A172 (cell line): ENCODE data around the gene TLCD3B. TPM values are rescaled to one million over a fixed set of nuclear protein-coding genes. Genes with fewer than 3 reads are reported as not detected.
"Not testable (repeated sequence)": the region's sequence is repeated elsewhere in the genome, so short reads cannot be mapped to it uniquely, and the experiment has no call there.

Experiments used
- DNase-seq: peaks from one replicate; pipeline ENCODE4 v3.0.0-alpha.2; 2015; ENCODE audit warnings: low spot score
- total RNA-seq: library from RNA; depleted of rRNA; stranded (reverse); fragments of >200 nt; shearing (Covaris generic); gene quantifications from 2 replicates; pipeline ENCODE4 v1.2.3, GENCODE V29; 2014

TLCD3B gene
- total RNA-seq, 1 experiment from 2014 or later = 1.1 TPM

DNA sequence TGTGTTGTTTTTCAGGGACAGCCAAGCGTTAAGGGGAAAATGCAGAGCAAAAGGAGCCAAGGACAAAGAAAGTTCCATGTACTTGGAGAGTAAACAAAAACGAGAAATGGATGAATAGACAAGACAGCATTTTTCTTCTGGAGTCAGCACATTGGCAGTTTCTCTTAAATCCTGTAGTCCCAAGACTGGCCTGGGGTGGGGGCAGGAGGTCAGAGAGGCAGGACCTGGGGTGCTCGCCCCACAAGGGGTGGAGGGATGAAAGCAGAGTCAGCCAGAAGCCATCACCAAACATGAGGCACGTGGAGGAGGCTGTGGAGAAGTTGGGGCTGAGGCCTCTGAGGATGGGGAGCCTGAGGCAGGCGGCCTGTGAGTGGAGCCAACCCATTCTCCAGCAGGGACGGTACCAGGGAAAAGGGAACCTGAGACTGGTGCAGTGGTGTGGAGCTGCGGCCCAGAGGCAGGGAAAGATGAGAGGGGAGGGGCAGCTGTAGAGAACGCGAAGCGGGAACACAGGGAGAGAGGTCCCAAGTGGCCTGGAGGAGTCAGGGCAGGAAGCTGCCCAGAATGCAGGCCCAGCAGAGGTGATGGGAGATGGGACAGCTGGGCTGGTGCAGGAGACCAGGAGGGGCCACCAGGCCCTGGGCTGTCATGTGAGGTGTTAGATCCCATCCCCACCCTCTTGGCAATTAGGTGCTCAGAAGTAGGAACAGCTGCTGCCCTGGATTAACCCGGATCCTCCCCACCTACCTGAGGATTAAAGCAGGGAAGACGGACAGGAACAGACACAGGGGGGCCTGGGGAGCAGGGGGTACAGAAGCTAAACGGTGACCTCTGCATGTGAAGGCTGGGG lies 3.3 kb downstream of the TLCD3B start:
- no peak for DNase-seq

DNA sequence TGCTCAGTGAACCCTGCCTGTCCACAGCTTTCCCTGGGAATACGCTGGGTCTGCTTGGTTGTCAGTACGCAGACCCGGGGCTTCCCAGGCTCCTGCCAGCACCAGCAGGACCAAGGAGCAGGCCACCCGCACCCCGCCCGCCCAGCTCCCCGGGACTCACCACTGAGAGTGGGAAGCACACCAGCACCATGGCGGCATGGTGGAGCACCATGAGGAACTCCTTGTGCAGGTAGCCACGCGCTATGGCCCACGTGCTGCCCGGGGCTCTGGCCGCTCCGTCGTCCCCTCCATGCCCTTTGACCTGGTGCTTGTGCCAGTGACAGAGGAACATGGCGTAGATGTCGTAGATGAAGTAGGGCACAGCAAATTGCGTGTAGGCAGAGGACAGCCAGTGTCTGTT lies 4.6 kb downstream of the TLCD3B start:
- DNase-seq = no peak

DNA sequence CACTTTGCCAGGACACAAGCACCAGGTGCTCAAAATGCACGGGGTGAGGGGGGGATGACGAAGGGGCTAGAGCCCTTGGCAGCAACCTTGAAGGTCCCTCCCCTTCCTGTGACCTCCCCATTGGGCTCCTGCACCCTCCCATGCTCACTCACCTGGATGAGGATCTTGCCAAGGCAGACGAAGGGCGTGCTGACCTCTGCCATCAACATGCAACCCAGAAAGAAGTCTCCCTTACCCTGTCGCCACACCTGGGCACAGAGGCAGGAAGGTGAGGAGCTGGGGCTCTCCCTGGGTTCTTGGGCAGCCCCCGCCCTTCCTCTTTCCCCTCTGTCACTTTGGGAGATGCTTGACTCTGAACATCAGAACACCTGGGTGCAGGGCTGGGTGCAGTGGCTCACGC lies 5.5 kb downstream of the TLCD3B start:
- DNase-seq = no peak

DNA sequence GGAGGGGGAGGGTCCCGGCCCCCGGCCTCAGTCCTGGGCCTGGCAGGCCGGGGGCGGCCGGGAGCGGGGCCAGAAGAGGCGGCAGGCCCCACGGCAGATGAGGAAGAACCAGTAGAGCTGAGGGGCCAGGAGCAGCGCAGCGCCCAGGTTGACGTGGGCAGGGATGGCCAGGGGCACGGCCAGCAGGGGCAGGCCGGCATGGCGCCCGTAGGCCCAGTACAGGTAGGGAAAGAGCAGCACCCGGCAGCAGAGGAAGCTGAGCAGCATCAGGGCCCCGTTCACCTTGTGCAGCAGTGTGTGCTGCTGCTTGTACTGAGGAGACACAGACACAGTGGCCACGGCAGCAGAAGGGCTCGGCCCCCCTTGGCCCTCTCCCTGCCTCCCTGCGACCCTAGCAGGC lies 5.9 kb downstream of the TLCD3B start:
- DNase-seq = no peak

DNA sequence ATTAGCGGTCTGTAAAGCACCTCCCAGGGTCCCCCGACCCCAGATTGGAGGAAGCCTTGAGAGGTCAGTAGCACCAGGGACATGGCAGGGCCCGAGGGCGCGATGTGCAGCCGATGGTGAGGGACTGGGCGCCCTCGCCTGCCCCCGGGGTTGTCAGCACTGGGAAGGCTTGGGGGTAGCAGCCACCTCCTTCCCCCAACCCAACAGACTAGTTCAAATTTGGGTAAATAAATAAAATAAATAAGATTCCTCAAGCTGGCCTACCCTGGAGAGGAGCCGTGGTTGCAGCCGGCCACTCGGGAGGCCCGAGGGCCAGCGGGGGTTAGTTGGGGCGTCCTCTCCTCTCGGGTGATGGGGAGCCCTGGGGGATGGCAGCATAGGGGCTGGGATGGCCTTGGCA lies 6.6 kb downstream of the TLCD3B start:
- DNase-seq = no peak

DNA sequence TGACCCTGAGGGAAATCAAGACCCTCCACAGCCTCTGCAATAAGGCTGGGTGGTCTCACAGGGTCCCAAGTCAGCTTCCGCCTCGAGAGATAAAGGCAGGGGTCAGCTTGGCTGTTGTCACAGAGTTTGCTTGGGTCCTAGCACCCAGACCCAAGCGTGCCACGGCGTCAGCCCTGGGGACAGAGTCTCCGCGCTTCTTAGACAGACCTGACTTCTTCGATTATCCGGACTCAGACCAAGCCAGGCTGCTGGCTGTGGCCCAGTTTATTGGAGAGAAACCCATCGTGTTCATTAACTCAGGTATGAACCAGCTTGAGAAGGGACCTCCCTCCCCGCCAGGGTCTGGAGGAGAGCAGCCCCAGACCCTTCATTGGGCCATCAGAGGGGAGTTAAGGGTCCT lies 7.5 kb downstream of the TLCD3B start:
- no peak for DNase-seq

DNA sequence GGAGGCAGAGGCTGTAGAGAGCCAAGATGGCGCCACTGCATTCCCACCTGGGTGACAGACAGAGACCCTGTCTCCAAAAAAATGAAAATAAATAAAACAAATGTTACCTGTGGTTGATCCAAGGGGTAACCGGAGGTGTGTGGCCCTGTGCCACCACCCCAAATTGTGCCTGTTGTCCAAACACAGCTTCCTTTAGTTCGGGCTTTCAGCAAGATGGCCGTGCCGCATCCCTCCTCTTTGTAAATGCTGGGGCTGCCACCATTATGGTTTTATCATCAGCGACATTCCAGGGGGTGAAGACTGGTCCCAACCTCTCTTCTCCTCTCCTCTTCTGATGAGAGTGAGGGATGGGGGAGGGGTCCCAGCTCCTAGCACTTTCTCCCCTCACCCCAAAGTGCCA lies 8.2 kb downstream of the TLCD3B start, which contains the start of gene C16orf92:
C16orf92 (plus strand) TSS at position 312 of the 400 bp plus-strand sequence. CDS start 143 bp downstream, outside the sequence.
- DNase-seq = no peak

DNA sequence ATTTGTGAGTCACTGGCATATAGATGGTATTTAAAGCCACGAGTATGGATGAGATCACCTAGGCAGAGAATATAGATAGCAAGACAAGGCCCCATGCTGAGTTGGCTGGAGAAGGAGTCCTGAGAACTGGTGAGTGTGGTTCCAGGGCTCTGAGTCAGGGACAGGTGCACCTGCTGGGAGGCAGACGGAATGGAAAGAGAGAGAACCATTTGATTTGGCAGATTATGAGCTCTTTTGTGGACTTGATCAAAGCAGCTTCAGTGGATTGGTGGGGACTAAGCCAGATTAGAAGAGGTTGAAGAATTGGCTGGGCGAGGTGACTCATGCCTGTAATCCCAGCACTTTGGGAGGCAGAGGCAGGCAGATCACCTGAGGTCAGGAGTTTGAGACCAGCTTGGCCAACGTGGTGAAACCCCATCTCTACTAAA lies 12.3 kb downstream of the TLCD3B start:
- peak; percentile 64 for DNase-seq

DNA sequence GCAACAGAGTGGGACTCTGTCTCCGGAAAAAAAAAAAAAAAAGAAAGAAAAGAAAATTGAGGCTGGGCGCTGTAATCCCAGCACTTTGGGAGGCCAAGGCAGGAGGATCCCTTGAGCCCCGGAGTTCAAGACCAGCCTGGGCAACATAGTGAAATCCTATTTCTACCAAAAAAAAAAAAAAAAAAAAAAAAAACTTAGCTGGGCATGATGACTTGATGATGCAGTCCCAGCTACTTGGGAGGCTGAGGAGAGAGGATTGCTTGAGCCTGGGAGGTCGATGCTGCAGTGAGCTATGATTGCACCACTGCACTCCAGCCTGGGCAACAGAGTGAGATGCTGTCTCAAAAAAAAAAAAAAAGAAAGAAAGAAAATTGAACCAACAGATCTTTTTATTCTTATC lies 13.1 kb downstream of the TLCD3B start:
- DNase-seq = not testable (repeated sequence)

DNA sequence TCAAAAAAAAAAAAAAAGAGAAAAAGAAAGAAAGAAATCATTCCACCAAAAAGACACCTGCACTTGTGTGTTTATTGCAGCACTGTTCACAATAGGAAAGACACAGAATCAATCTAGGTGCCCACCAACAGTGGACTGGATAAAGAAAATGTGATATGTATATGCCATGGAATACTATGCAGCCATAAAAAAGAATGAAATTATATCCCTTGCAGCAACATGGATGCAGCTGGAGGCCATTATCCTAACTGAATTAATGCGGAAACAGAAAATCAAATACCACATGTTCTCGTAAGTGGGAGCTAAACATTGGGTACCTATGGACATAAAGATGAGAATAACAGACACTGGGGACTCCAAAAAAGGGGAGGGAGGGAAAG lies 13.8 kb downstream of the TLCD3B start:
- no peak for DNase-seq

DNA sequence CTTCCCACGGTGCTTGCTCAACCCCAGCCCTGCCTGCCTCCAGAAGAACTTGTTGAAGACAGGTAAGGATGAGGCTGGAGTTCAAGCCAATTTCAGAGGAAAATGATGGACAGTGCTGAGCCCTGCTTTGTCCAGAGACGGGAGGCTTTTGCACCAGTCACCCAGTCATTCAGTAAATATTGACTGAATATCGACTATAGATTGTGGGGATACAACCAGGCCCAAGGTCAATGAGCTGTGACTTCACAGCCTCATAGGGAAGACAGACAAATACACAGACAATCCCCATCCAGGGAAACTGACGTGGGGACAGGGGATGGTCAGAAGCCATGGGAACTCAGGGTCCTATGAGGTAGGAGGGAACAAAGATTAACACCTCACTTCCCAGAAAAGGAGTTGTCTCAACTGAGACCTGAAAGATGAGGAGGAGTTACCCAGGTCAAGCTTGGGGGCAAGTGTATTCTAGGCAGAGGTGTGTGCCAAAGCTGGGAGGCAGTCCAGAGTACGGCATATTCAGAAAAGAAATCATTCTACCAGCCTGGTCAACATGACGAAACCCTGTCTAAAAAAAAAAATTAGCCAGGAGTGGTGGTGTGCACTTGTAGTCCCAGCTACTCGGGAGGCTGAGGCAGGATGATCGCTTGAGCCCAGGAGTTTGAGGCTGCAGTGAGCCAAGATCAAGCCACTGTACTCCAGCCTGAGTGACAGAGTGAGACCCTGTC lies 14.4 kb downstream of the TLCD3B start:
- DNase-seq = no peak

DNA sequence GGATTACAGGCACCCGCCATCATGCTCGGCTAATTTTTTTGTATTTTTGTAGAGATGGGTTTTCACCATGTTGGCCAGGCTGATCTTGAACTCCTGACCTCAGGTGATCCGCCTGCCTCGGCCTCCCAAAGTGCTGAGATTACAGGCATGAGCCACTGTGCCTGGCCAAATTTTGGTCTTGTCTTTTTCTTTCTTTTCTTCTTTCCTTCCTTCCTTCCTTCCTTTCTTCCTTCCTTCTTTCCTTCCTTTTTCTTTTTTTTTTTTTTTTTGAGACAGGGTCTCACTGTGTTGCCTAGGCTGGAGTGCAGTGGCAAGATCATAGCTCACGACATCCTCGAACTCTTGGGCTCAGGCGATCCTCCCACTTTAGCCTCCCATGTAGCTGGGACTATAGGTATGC lies 15.6 kb downstream of the TLCD3B start:
- not testable (repeated sequence) for DNase-seq

DNA sequence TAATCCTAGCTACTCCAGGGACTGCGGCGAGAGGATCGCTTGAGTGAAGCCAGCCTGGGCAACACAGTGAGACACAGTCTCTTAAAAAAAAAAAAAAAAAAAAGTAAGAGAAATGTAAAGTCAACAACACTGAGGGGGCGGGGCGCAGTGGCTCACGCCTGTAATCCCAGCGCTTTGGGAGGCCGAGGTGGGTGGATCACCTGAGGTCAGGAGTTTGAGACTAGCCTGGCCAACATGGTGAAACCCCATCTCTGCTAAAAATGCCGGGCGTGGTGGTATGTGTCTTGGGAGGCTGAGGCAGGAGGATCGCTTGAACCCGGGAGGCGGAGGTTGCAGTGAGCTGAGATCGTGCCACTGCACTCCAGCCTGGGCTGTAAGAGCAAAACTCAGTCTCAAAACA lies 18.5 kb downstream of the TLCD3B start:
- not testable (repeated sequence) for DNase-seq

DNA sequence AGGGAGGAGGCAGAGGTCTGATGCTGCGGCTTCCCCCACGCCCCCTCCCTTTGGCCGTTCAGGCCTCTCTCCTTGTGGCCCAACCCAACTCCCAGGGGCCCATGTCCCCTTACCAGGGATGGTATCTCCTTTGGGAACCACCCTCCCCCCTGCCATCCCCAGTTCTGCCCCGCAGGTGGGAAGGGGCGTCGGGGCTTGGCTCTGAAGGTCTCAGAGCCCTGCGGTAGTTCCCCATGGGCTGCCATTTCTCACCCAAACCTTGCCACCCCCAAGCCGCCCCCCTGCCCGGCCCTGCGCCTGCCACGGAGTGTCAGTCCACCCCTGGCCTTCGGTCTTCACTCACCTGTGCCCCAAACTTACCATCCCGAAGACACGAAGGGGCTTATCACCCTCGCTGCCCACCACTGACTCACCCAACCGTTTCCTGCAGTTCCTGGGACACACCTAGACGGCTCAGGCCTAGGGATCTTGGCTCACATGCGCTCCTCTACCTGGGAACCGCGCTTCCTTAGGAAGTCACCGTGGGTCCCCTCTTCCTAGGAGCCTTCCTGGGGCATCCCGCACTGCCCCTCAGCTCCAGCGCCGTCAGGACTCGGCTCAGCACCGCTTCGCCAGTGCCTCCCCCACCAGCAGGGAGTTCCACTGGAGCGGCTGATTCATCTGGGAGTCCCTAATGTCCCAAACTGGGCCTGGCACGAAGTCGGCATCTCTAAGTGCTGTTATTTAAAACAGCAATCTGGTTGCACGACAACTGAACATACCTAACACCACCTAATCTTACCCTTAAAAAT lies 19.2 kb downstream of the TLCD3B start:
- DNase-seq = no peak

DNA sequence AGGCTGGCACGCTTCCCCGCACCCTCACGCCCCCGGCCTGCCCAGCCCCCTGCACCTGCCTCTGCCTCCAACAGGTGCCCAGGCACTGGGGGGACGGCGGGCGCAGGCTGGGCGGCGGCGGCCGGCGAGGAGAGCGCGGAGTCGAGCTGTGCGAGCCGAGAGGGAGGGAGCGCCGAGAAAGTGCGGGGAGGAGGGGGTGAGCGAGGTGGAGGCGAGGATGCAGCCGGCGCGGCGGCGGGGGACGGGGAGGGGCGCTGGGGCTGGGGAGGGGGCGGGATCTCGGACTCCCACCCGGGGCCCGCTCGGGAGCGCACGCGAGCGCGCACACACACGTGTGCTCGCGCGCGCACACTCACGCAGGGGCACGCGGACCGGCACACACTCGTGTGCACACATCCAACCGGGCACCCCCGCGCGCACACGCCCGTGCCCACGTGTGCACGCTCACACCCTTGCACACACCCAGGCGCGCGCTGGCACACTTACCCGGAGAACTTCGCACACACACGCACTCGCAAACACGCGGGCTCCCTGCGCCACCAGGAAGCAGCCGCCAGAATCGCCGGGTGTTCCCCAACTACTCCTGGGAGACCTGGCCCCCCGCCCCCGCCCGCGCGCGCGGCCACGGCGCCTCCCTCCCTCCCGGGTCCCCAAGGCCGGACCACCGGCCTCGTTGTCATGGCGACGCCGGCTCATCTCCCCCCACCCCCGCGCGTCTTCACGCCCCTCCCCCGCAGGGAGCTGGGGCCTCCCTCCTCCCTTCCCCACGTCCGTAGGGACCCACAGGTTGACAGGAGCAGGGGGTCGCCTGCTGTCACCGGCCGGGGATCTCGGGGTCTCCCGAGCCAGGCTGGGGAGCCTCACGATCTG lies 20.0 kb downstream of the TLCD3B start, which contains the start of gene DOC2A:
DOC2A (minus strand) TSS at position 184 of the 870 bp plus-strand sequence. CDS start 805 bp downstream, outside the sequence.
- DNase-seq = no peak

DNA sequence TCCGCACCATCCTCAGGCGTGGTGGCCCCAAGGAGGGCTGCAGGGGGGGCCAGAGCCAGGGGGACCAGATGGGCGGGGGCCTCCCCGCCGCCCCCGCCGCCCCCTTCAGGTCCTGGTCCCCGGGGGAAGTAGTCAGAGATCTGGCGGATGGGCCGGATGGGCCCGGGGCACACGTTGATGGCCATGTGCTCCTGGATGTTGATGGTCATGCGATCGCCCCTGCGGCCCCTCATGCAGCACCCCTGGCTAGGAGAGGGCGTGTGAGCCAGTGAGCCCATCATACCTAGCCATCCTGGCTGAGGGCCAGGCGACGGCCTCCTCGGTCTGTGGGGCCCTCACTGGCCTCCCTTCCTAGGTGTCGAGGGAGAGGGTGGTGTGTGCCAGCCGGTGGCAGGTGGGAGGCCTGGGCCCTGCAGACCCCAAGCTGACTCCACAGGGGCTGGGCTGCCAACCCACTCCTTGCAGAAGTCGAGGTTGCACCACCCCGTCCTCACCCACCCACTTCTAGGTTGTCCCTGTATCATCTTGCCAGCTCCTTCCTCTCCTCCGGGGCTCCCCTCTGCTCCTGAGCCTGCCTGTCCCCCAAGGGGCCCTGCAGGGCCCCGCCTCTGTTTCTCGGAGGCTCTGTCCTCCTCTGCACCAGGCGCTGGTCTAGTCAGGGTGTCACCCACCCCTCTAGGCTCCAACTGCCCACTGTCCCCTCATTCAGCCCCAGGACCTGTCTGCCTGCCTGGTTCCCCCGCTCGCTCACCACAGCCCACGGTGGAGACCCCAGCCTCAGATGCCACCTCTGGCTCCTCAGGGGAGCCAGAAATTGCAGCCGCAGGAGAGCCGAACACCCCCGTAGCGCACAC lies 20.9 kb downstream of the TLCD3B start:
- DNase-seq = no peak

DNA sequence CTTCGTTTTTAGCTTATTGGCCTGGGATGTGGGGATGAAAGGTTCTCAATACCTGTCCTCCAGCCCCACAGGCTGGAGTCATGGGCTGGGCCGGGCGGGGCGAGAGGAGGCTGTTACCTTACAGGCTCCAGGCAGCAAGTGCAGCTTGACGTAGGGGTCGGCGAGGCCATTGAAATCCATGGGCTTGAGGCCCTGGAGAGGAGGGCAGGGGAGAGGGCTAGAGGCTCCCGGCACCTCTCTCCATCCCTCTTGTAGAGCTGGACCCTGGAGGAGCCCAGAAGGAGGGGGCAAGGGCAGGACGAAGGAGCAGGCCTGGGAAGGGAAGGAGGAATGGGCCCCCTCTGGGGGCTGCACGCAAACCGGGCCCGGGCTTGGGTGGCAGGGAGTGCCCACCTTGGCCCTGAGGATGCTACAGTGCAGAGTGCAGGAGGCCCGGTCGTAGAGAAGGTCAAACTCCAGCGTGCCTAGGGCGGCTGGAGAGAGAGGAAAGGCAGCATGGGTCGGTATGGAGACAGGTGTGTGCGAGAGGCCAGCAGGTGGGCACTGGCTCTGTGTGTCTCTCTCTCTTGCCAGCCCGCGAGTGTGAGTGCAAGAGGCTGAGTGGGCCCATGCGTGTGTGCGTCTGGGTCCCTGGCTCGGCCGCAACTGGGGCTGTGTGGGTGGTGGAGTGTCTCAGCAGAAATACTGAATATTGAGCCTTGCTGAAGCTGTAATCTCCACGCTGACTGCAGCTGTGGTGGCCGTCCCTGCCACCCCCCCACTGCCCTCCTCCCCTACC lies 21.8 kb downstream of the TLCD3B start:
- DNase-seq = no peak

DNA sequence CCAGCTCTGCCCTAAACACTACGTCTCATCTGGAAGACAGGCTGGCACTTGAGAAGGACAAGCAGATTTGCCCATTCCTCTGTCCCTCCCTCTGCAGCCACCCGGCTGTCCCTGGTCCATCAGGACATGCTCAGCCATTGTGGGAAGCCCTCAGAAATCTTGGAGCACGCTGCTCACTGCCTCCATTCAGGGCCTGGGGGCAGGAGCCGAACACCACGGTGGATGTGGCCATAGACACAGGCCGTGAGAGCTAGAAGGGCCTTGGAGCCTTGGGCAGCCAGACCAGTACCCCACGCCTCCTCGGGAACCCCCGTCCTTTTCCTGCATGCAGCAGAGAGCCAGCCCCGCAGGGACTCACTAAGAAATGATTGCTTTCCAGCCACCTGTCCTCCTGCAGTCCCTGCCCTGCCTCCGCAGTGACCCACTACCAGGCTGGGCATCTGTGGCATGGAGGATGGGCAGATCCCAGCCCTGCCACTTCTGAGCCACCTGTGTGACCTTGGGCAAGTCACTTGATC lies 23.6 kb downstream of the TLCD3B start:
- DNase-seq = no peak
